DOHH2 (cell line): ENCODE results near the gene WDR35.

Experiments used
- CTCF ChIP-seq: fragments of 200-600 bp; sonication (generic); IDR thresholded peaks from one replicate; pipeline ENCODE4 v1.5.1; 2014; ENCODE audit warnings: antibody characterized with exemption, mild to moderate bottlenecking, low read depth, low read length; ENCODE audit not compliant: poor library complexity, severe bottlenecking
- EZH2phosphoT487 ChIP-seq: fragments of 200-600 bp; sonication (generic); IDR thresholded peaks from 2 replicates; pipeline ENCODE4 v1.6.1; 2017; ENCODE audit warnings: borderline replicate concordance, mild to moderate bottlenecking, antibody characterized with exemption, low read length, moderate library complexity, mixed read lengths

- TF ChIP-seq CTCF (no peak), EZH2phosphoT487 (no peak)
Measured at GRCh38 chr2:19911808-19912509, 77.9 kb downstream of the WDR35 start.
